Natural killer cell (primary cell): ENCODE results near the gene RNF114. TPM values are rescaled to one million over a fixed set of nuclear protein-coding genes. Genes with fewer than 3 reads are reported as not detected.
"Not testable (repeated sequence)": the region's sequence is repeated elsewhere in the genome, so short reads cannot be mapped to it uniquely, and the experiment has no call there.

Source experiments
- ATAC-seq, 3 donors: fragments of 150-1000 bp in 2 of 3; fragments of 200-7000 bp in 1 of 3; cut with Tn5 transposase; 1 replicate in 1 of 3; 2 replicates in 2 of 3; pipeline ENCODE4 v1.10.0; 2021; ENCODE audit warnings: mild to moderate bottlenecking in 2 of 3, moderate library complexity in 2 of 3
- DNase-seq, 2 donors: peaks; one replicate each; pipeline versions ENCODE4 v3.0.0 to v3.0.0-alpha.2; 2013 to 2021; ENCODE audit warnings: mixed read lengths in 1 of 2
- H3K27ac ChIP-seq: one replicate; pipeline ENCODE4 v1.5.1; 2013; ENCODE audit warnings: mild to moderate bottlenecking, low read length
- H3K27me3 ChIP-seq: one replicate; pipeline ENCODE4 v1.6.1; 2013; ENCODE audit warnings: low read length; ENCODE audit not compliant: control insufficient read depth, insufficient read depth
- H3K36me3 ChIP-seq: one replicate; pipeline ENCODE4 v1.6.1; 2013; ENCODE audit warnings: low read length; ENCODE audit not compliant: control insufficient read depth, insufficient read depth
- H3K4me1 ChIP-seq: one replicate; pipeline ENCODE4 v1.6.1; 2013; ENCODE audit warnings: low read length; ENCODE audit not compliant: control insufficient read depth, insufficient read depth
- H3K4me3 ChIP-seq: one replicate; pipeline ENCODE4 v1.5.1; 2013; ENCODE audit warnings: low read length
- H3K9me3 ChIP-seq: one replicate; pipeline ENCODE4 v1.6.1; 2013; ENCODE audit warnings: low read length; ENCODE audit not compliant: control insufficient read depth, insufficient read depth
- H3K27ac Mint-ChIP-seq, 2 donors: one replicate each; pipeline ENCODE4 v1.8.0; 2022; ENCODE audit warnings: mild to moderate bottlenecking in 2 of 2, mixed read lengths in 2 of 2, moderate library complexity in 1 of 2
- H3K27me3 Mint-ChIP-seq, 2 donors: one replicate each; pipeline ENCODE4 v1.8.0; 2022; ENCODE audit warnings: low read depth in 2 of 2, mixed read lengths in 2 of 2
- H3K36me3 Mint-ChIP-seq: one replicate; pipeline ENCODE4 v1.8.0; 2022; ENCODE audit warnings: mixed read lengths
- H3K4me1 Mint-ChIP-seq, 2 donors: one replicate each; pipeline ENCODE4 v1.8.0; 2022; ENCODE audit warnings: mixed read lengths in 2 of 2
- H3K4me3 Mint-ChIP-seq: one replicate; pipeline ENCODE4 v1.8.0; 2022; ENCODE audit warnings: mild to moderate bottlenecking, moderate library complexity, mixed read lengths
- H3K9me3 Mint-ChIP-seq, 2 donors: one replicate each; pipeline ENCODE4 v1.8.0; 2022; ENCODE audit warnings: mixed read lengths in 2 of 2
- CTCF ChIP-seq: fragments of 200-600 bp; IDR thresholded peaks from one replicate; pipeline ENCODE4 v1.8.0; 2022; ENCODE audit warnings: antibody characterized with exemption
- WGBS: methylation state at CpG from one replicate; pipeline ENCODE4 v1.1.7; 2013; ENCODE audit warnings: missing lambda C conversion rate; ENCODE audit not compliant: insufficient coverage; 5-methylcytosine and 5-hydroxymethylcytosine counted together
- intact Hi-C: fragments of 100-400 bp; cut with micrococcal nuclease; formaldehyde crosslinking; loops from one replicate; pipeline ENCODE4 v1.14.2; 2022
- total RNA-seq, 4 donors: library from RNA; stranded (reverse); fragments of 120-200 nt in 1 of 4; gene quantifications; one replicate each; pipeline versions ENCODE4 v1.2.3 to v1.2.4, GENCODE V29; 2013 to 2022

The RNF114 gene
- total RNA-seq, 3 donors from 2014 or later (not counting 1 experiment from before 2014, with no cell fraction given): 92.3 to 108 (median 100) TPM

- Histone ChIP-seq H3K4me1 (no peaks in the 10 kb centered on the region), H3K4me3 (no peak overlapping the region), H3K27me3 (no peaks in the 10 kb centered on the region), H3K9me3 (no peaks in the 10 kb centered on the region), H3K27ac (no peak overlapping the region), H3K36me3 (no peaks in the 10 kb centered on the region)
- DNase-seq (no peak), ATAC-seq (no peak)
- no peak overlapping the region for H3K27ac Mint-ChIP-seq
- intact Hi-C loops: no loop called here
- peaks cover 0 to 4% of the 10 kb centered on the region in 2 donors for H3K27me3 Mint-ChIP-seq
- TF ChIP-seq CTCF: no peak
- no peaks in the 10 kb centered on the region for H3K36me3 Mint-ChIP-seq
- no peaks in the 10 kb centered on the region for H3K4me1 Mint-ChIP-seq
- no peaks in the 10 kb centered on the region for H3K9me3 Mint-ChIP-seq
- WGBS: 98% methylated on average over 8 of the region's 8 CpGs
- H3K4me3 Mint-ChIP-seq: no peak overlapping the region
Measured at GRCh38 chr20:49970498-49970897, 34.3 kb downstream of the RNF114 start.

GRCh38 chr20:49973981-49974380 lies 37.8 kb downstream of the RNF114 start:
- Histone ChIP-seq H3K36me3 (no peaks in the 10 kb centered on the region), H3K9me3 (no peaks in the 10 kb centered on the region), H3K27ac (no peak overlapping the region), H3K4me1 (peaks cover 6% of the 10 kb centered on the region), H3K4me3 (no peak overlapping the region), H3K27me3 (no peaks in the 10 kb centered on the region)
- DNase-seq (no peak), ATAC-seq (no peak)
- no peak overlapping the region for H3K27ac Mint-ChIP-seq
- H3K4me3 Mint-ChIP-seq: no peak overlapping the region
- no peak for TF ChIP-seq CTCF
- peaks cover 0 to 4% of the 10 kb centered on the region in 2 donors for H3K27me3 Mint-ChIP-seq
- H3K9me3 Mint-ChIP-seq: no peaks in the 10 kb centered on the region
- WGBS: 83% methylated on average over 4 of the region's 4 CpGs
- H3K4me1 Mint-ChIP-seq: peaks cover 0 to 4% of the 10 kb centered on the region in 2 donors
- intact Hi-C loops: no loop called here
- no peaks in the 10 kb centered on the region for H3K36me3 Mint-ChIP-seq

- H3K36me3 Mint-ChIP-seq: no peaks in the 10 kb centered on the region
- no peak overlapping the region for H3K27ac Mint-ChIP-seq
- H3K4me3 ChIP-seq: no peak overlapping the region
- intact Hi-C loops: no loop called here
- no peak for ATAC-seq
- H3K9me3 Mint-ChIP-seq: no peaks in the 10 kb centered on the region
- DNase-seq: no peak
- no peaks in the 10 kb centered on the region for H3K9me3 ChIP-seq
- TF ChIP-seq CTCF: no peak
- no peak overlapping the region for H3K4me3 Mint-ChIP-seq
- WGBS: 76% methylated on average over 2 of the region's 2 CpGs
- no peaks in the 10 kb centered on the region for H3K36me3 ChIP-seq
- peaks cover 12% of the 10 kb centered on the region for H3K4me1 ChIP-seq
- H3K27me3 Mint-ChIP-seq: peaks cover 0 to 4% of the 10 kb centered on the region in 2 donors
- H3K4me1 Mint-ChIP-seq: peaks cover 0 to 15% of the 10 kb centered on the region in 2 donors
- H3K27ac ChIP-seq: no peak overlapping the region
- no peaks in the 10 kb centered on the region for H3K27me3 ChIP-seq
Measured at GRCh38 chr20:49976542-49976941, 40.3 kb downstream of the RNF114 start.

DNA sequence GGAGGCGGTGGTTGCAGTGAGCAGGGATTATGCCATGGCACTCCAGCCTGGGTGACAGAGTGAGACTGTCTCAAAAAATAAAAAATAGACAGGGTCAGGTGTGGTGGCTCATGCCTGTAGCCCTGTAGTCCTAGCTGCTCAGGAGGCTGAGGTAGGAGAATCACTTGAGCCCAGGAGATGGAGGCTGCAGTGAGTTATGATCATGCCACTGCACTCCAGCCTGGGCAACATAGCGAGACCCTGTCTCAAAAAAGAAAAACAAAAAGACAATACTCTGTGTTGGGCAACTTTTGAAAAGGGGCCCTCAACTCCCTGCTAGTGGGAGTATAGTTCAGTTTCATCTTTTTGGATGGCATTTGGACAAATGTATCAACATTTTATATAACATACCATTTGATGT lies 41.5 kb downstream of the RNF114 start:
- not testable (repeated sequence) for H3K27ac ChIP-seq, H3K27me3 ChIP-seq, H3K36me3 Mint-ChIP-seq, H3K36me3 ChIP-seq, ATAC-seq, H3K9me3 Mint-ChIP-seq, H3K27me3 Mint-ChIP-seq, H3K27ac Mint-ChIP-seq, H3K4me3 ChIP-seq, H3K9me3 ChIP-seq, H3K4me3 Mint-ChIP-seq, DNase-seq
- WGBS: 97% methylated on average over 1 of the region's 2 CpGs
- intact Hi-C loops: loop anchor here (2.0 kb wide), 1 partner anchor 191 kb away; no protein-coding TSS in a partner anchor
- H3K4me1 ChIP-seq: peaks cover 19% of the 10 kb centered on the region
- H3K4me1 Mint-ChIP-seq: peaks cover 0 to 23% of the 10 kb centered on the region in 2 donors
